HepG2 (cell line): Measurements from ENCODE around the gene RGL1. TPM values are rescaled to one million over a fixed set of nuclear protein-coding genes. Genes with fewer than 3 reads are reported as not detected.

ENCODE experiments used
- ATAC-seq: fragments of 200-7000 bp; cut with Tn5 transposase; 3 replicates; pipeline ENCODE4 v1.9.1; 2020; ENCODE audit warnings: mild to moderate bottlenecking, moderate library complexity
- BruUV-seq: library from RNA; stranded (reverse); fragments of 400-500 nt; replicated peaks from 2 replicates; lab custom pipeline; 2021; lab: Mats Ljungman, UMichigan
- CTCF ChIA-PET: fragments of 300-600 bp; formaldehyde crosslinking; extraction: SDS; loops from one replicate; lab custom pipeline; 2021; ENCODE audit warnings: low total read pairs, inconsistent platforms, low intra/inter-chr PET ratio; lab: Yijun Ruan, JAX
- POLR2A ChIA-PET: fragments of 350-600 bp; sonication (Branson Sonifier 250); formaldehyde crosslinking; loops from one replicate; lab custom pipeline; 2020; ENCODE audit warnings: antibody characterized with exemption, inconsistent platforms; lab: Yijun Ruan, JAX
- DNase-seq: peaks from one replicate; pipeline ENCODE4 v3.0.0-alpha.2; 2015; ENCODE audit warnings: low spot score
- FAIRE-seq: peaks from 3 replicates; lab custom pipeline; 2011; peaks lifted over from hg19 to GRCh38; lab: Jason Lieb, UNC
- H2AFZ ChIP-seq: one replicate; pipeline ENCODE4 v1.6.1; 2011; ENCODE audit warnings: low read length, inconsistent platforms
- H3K27ac ChIP-seq: fragments of 300-600 bp; 3 replicates; pipeline ENCODE4 v1.8.0; 2011; ENCODE audit warnings: mixed run types, mild to moderate bottlenecking, mixed read lengths, low read length, inconsistent platforms; ENCODE audit not compliant: insufficient read depth; ENCODE audit errors: extremely low read length
- H3K27me3 ChIP-seq, 2 experiments: fragments of 200-600 bp in 1 of 2; 2 replicates in 1 of 2; 3 replicates in 1 of 2; pipeline versions ENCODE4 v1.6.0 to v1.8.0; 2011; ENCODE audit warnings: low read length in 2 of 2, mild to moderate bottlenecking in 2 of 2, moderate library complexity in 2 of 2, inconsistent platforms in 1 of 2; ENCODE audit not compliant: insufficient read depth in 2 of 2, control insufficient read depth in 1 of 2
- H3K36me3 ChIP-seq, 2 experiments: fragments of 200-600 bp in 1 of 2; replicated peaks in 1 of 2; 2 replicates in 1 of 2; 3 replicates in 1 of 2; pipeline versions ENCODE4 v1.5.1 to v1.8.0; 2011; ENCODE audit warnings: low read length in 2 of 2, inconsistent platforms in 1 of 2; ENCODE audit not compliant: insufficient read depth in 2 of 2, control insufficient read depth in 1 of 2
- H3K4me1 ChIP-seq: 2 replicates; pipeline ENCODE4 v1.5.1; 2012; ENCODE audit warnings: low read length, inconsistent platforms; ENCODE audit not compliant: insufficient read depth
- H3K4me2 ChIP-seq: 2 replicates; pipeline ENCODE4 v1.6.0; 2011; ENCODE audit warnings: low read depth, low read length, inconsistent platforms
- H3K4me3 ChIP-seq, 3 experiments: fragments of 200-600 bp in 1 of 3; sonication (generic), shearing (Covaris generic) in 1 of 3; replicated peaks in 1 of 3; 2 replicates each; pipeline ENCODE4 v1.5.1; 2011 to 2016; ENCODE audit warnings: low read length in 3 of 3, inconsistent platforms in 2 of 3, low read depth in 2 of 3, mild to moderate bottlenecking in 2 of 3, control low read depth in 1 of 3, mixed read lengths in 1 of 3; ENCODE audit not compliant: insufficient read depth in 1 of 3
- H3K79me2 ChIP-seq: one replicate; pipeline ENCODE4 v1.6.1; 2011; ENCODE audit warnings: low read length, inconsistent platforms; ENCODE audit not compliant: insufficient read depth
- H3K9ac ChIP-seq: 2 replicates; pipeline ENCODE4 v1.6.0; 2011; ENCODE audit warnings: mild to moderate bottlenecking, low read depth, low read length, inconsistent platforms; ENCODE audit not compliant: insufficient read depth
- H3K9me3 ChIP-seq: 2 replicates; pipeline ENCODE4 v1.5.1; 2012; ENCODE audit warnings: mild to moderate bottlenecking, low read length
- H4K20me1 ChIP-seq: 2 replicates; pipeline ENCODE4 v1.6.0; 2011; ENCODE audit warnings: inconsistent platforms, mild to moderate bottlenecking, low read length, moderate library complexity; ENCODE audit not compliant: insufficient read depth
- FOXA3 ChIP-seq: IDR thresholded peaks from 2 replicates; pipeline ENCODE4 v1.6.1; 2016; ENCODE audit warnings: missing genetic modification reagents, missing compliant biosample characterization
- HMG20A ChIP-seq: IDR thresholded peaks from 2 replicates; pipeline ENCODE4 v1.6.1; 2016; ENCODE audit warnings: borderline replicate concordance
- KLF6 ChIP-seq: IDR thresholded peaks from 2 replicates; pipeline ENCODE4 v1.8.0; 2016; ENCODE audit warnings: missing biosample characterization, missing genetic modification reagents
- KMT2A ChIP-seq: sonication (generic); formaldehyde crosslinking; IDR thresholded peaks from 2 replicates; pipeline ENCODE4 v1.4.0; 2020; ENCODE audit warnings: missing genetic modification reagents
- MATR3 ChIP-seq: sonication (generic); formaldehyde crosslinking; IDR thresholded peaks from 2 replicates; pipeline ENCODE4 v1.4.0; 2020; ENCODE audit warnings: missing genetic modification reagents
- MAX ChIP-seq: IDR thresholded peaks from 2 replicates; pipeline ENCODE4 v1.6.1; 2012; ENCODE audit warnings: inconsistent platforms
- NR2C2 ChIP-seq: sonication (generic); formaldehyde crosslinking; IDR thresholded peaks from 2 replicates; pipeline ENCODE4 v1.4.0; 2020; ENCODE audit warnings: missing genetic modification reagents, mild to moderate bottlenecking, moderate library complexity, borderline replicate concordance
- ZFX ChIP-seq: sonication (generic); formaldehyde crosslinking; IDR thresholded peaks from 2 replicates; pipeline ENCODE4 v1.4.0; 2020; ENCODE audit warnings: mild to moderate bottlenecking, low read depth, missing genetic modification reagents, moderate library complexity
- ZNF367 ChIP-seq: sonication (generic); formaldehyde crosslinking; IDR thresholded peaks from 2 replicates; pipeline ENCODE4 v1.4.0; 2020; ENCODE audit warnings: missing genetic modification reagents, borderline replicate concordance
- ZNF564 ChIP-seq: sonication (generic); formaldehyde crosslinking; IDR thresholded peaks from 2 replicates; pipeline ENCODE4 v1.8.1; 2023; ENCODE audit warnings: mild to moderate bottlenecking, missing genetic modification reagents
- ZSCAN9 ChIP-seq: IDR thresholded peaks from 2 replicates; pipeline ENCODE4 v1.6.1; 2016; ENCODE audit warnings: borderline replicate concordance
- in situ Hi-C: cut with HindIII; loops from 2 replicates; pipeline ENCODE4 v1.10.0; 2017; ENCODE audit warnings: low pct_unique_long_range_greater_than_20kb; ENCODE audit not compliant: extremely low pct_ligation_motif_present
- intact Hi-C: fragments of 100-400 bp; cut with micrococcal nuclease; formaldehyde crosslinking; loops from one replicate; pipeline ENCODE4 v1.10.0; 2022; ENCODE audit not compliant: unreplicated experiment
- polyA plus RNA-seq, 8 experiments: library from polyadenylated mRNA; depleted of rRNA in 3 of 8; stranded (reverse) in 7 of 8; unstranded in 1 of 8; fragments of >200 nt; fragmentation: Illumina TruSeq in 4 of 8; extraction: Trizol in 4 of 8; gene quantifications; 2 replicates each; pipeline versions ENCODE4 v1.2.1 to v1.2.3, GENCODE V29; 2011 to 2016; ENCODE audit warnings: low read depth in 4 of 8, missing spikeins in 1 of 8, mixed read lengths in 1 of 8; ENCODE audit not compliant: insufficient read depth in 1 of 8
- total RNA-seq, 5 experiments: library from RNA; depleted of rRNA; stranded (reverse); fragments of >200 nt; fragmentation: Illumina TruSeq; extraction: Trizol; gene quantifications; 2 replicates each; pipeline ENCODE4 v1.2.3, GENCODE V29; 2016; ENCODE audit warnings: low read depth in 1 of 5
- TF ChIP-seq, protein P1 (sequence below): sonication (generic); formaldehyde crosslinking; IDR thresholded peaks from 2 replicates; pipeline ENCODE4 v1.4.0; 2020; ENCODE audit warnings: missing genetic modification reagents

RGL1 gene
- total and polyA plus RNA-seq, 2 of the 13 experiments (the other 11 are each of a cell fraction or from before 2014, with no cell fraction given), result 3.5 to 4.7 TPM

DNA sequence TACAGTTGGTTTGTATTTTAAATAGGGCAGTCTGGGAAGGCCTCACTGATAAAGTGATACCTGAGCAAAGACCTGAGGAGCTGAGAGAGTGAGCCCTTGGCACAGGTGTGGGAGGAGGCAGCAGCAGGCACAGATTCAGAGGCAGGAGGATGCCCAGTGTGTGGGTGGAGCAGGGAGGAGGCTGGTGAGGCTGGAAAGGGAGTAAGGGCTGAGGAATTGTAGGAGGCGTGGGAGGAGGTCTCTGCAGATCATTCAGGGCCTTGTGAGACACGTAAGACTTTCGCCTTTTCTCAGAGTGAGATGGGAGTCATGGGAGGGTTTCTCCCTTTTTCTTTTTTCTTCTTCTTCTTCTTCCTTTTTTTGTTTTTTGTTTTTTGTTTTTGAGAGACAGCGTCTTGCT, 58.0 kb downstream of the RGL1 start (continued):
- TF ChIP-seq, protein P1, sequence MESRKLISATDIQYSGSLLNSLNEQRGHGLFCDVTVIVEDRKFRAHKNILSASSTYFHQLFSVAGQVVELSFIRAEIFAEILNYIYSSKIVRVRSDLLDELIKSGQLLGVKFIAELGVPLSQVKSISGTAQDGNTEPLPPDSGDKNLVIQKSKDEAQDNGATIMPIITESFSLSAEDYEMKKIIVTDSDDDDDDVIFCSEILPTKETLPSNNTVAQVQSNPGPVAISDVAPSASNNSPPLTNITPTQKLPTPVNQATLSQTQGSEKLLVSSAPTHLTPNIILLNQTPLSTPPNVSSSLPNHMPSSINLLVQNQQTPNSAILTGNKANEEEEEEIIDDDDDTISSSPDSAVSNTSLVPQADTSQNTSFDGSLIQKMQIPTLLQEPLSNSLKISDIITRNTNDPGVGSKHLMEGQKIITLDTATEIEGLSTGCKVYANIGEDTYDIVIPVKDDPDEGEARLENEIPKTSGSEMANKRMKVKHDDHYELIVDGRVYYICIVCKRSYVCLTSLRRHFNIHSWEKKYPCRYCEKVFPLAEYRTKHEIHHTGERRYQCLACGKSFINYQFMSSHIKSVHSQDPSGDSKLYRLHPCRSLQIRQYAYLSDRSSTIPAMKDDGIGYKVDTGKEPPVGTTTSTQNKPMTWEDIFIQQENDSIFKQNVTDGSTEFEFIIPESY, result no peak
- TF ChIP-seq FOXA3, result no peak
- TF ChIP-seq, all 625 proteins: peak for 0

- H4K20me1 ChIP-seq, result no peaks in the 10 kb centered on the region
- DNase-seq, result no peak
- H3K36me3 ChIP-seq, result peaks cover 0 to 3% of the 10 kb centered on the region in 2 experiments; a peak in 2 of 5 replicates
- no peak for TF ChIP-seq KLF6 (CRISPR knock-in tag)
- no peak for TF ChIP-seq NR2C2 (CRISPR knock-in tag)
- no peak for TF ChIP-seq ZNF564 (CRISPR knock-in tag)
- TF ChIP-seq MAX, result no peak
- TF ChIP-seq MATR3 (CRISPR knock-in tag), result no peak
- no peak for TF ChIP-seq HMG20A (CRISPR knock-in tag)
- no peak for TF ChIP-seq KMT2A (CRISPR knock-in tag)
- TF ChIP-seq ZNF367 (CRISPR knock-in tag), result no peak
- TF ChIP-seq ZSCAN9 (CRISPR knock-in tag), result no peak
- no peak for TF ChIP-seq ZFX
- TF ChIP-seq, all 625 proteins: peak for 0
- H3K27ac ChIP-seq, result no peak overlapping the region
- ChIA-PET POLR2A (no interaction called here), CTCF (no interaction called here)
- intact Hi-C loops (no loop called here), in situ Hi-C loops (no loop called here)
- no peaks in the 10 kb centered on the region for H3K27me3 ChIP-seq
- FAIRE-seq, result no peak
- no peak for ATAC-seq
- no peaks in the 10 kb centered on the region for H3K9me3 ChIP-seq
- no peak overlapping the region for H3K9ac ChIP-seq
- no TSS peak for BruUV-seq
- H2AFZ ChIP-seq, result no peak overlapping the region
- no peaks in the 10 kb centered on the region for H3K79me2 ChIP-seq
- no peak overlapping the region for H3K4me2 ChIP-seq
- peaks cover 30% of the 10 kb centered on the region for H3K4me1 ChIP-seq
- H3K4me3 ChIP-seq, result no peak overlapping the region
Observed at GRCh38 chr1:183863852-183864251, 58.9 kb downstream of the RGL1 start.
